ENCODE data around the gene PPP1R3A. TPM values are rescaled to one million over a fixed set of nuclear protein-coding genes. Genes with fewer than 3 reads are reported as not detected.
A peak's percentile ranks its signal among the peaks of the same experiment; 100 is the strongest.

The PPP1R3A gene
- polyA plus RNA-seq, 1 donor from 2014 or later, result 1.6 TPM

DNA sequence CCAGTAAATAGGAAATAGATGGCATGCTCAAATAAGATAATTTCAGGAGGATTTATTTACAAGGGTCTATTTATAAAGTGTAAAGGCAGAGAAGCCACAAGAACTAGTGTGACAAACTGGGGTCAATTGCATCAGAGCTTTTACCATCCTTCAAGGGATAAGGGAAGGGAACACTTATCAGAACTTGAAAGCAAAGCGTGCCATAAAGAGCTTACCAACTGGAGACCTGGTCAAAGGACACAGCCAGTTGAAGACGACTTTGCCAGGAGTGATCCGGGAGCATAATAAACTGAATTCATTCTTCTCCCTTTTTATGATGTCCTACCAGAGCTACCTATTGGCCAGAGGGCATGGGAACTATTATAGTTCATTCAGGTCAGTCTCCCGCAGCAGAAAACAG, 3.2 kb upstream of the PPP1R3A start:
- Histone ChIP-seq H3K27ac (ENCODE audit: low read length) (peak overlapping the region; percentile 94), H3K36me3 (ENCODE audit: insufficient read depth, low read length) (no peaks in the 10 kb centered on the region), H4K20me1 (ENCODE audit: insufficient read depth) (no peaks in the 10 kb centered on the region), H3K4me2 (ENCODE audit: low read length) (no peak overlapping the region), H3K4me3 (ENCODE audit: low read length) (peak overlapping the region; percentile 30), H3K27me3 (ENCODE audit: insufficient read depth, low read depth, low read length) (no peaks in the 10 kb centered on the region), H3K79me2 (replicated peaks; ENCODE audit: insufficient read depth, low read length) (no peaks in the 10 kb centered on the region), H3K9ac (ENCODE audit: low read length) (peak overlapping the region; percentile 62), H3K9me3 (ENCODE audit: low read length) (no peaks in the 10 kb centered on the region), H3F3A (ENCODE audit: insufficient read depth, low read length, poor library complexity, severe bottlenecking) (peaks cover 14% of the 10 kb centered on the region), H2AFZ (ENCODE audit: low read depth, low read length) (no peak overlapping the region), H3K9me2 (ENCODE audit: insufficient read depth, low read length) (no peaks in the 10 kb centered on the region)
- TF ChIP-seq RAD21 (conservative IDR thresholded peaks at IDR 0.05) (no peak), EP300 (conservative IDR thresholded peaks at IDR 0.05; ENCODE audit: poor library complexity, severe bottlenecking) (no peak), TAF1 (IDR thresholded peaks at IDR 0.05; ENCODE audit: low read depth) (no peak), SMC3 (conservative IDR thresholded peaks at IDR 0.05; ENCODE audit: poor library complexity) (no peak), EZH2 (IDR thresholded peaks at IDR 0.05; ENCODE audit: borderline replicate concordance, insufficient read depth, low read length, poor library complexity, severe bottlenecking) (no peak), MXI1 (conservative IDR thresholded peaks at IDR 0.05; ENCODE audit: poor library complexity, severe bottlenecking) (no peak), POLR2AphosphoS5 (IDR thresholded peaks at IDR 0.05) (no peak)
- TF ChIP-seq, protein P1, sequence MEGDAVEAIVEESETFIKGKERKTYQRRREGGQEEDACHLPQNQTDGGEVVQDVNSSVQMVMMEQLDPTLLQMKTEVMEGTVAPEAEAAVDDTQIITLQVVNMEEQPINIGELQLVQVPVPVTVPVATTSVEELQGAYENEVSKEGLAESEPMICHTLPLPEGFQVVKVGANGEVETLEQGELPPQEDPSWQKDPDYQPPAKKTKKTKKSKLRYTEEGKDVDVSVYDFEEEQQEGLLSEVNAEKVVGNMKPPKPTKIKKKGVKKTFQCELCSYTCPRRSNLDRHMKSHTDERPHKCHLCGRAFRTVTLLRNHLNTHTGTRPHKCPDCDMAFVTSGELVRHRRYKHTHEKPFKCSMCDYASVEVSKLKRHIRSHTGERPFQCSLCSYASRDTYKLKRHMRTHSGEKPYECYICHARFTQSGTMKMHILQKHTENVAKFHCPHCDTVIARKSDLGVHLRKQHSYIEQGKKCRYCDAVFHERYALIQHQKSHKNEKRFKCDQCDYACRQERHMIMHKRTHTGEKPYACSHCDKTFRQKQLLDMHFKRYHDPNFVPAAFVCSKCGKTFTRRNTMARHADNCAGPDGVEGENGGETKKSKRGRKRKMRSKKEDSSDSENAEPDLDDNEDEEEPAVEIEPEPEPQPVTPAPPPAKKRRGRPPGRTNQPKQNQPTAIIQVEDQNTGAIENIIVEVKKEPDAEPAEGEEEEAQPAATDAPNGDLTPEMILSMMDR (IDR thresholded peaks at IDR 0.05; ENCODE audit: poor library complexity, severe bottlenecking), result no peak
- TF ChIP-seq, protein P2, sequence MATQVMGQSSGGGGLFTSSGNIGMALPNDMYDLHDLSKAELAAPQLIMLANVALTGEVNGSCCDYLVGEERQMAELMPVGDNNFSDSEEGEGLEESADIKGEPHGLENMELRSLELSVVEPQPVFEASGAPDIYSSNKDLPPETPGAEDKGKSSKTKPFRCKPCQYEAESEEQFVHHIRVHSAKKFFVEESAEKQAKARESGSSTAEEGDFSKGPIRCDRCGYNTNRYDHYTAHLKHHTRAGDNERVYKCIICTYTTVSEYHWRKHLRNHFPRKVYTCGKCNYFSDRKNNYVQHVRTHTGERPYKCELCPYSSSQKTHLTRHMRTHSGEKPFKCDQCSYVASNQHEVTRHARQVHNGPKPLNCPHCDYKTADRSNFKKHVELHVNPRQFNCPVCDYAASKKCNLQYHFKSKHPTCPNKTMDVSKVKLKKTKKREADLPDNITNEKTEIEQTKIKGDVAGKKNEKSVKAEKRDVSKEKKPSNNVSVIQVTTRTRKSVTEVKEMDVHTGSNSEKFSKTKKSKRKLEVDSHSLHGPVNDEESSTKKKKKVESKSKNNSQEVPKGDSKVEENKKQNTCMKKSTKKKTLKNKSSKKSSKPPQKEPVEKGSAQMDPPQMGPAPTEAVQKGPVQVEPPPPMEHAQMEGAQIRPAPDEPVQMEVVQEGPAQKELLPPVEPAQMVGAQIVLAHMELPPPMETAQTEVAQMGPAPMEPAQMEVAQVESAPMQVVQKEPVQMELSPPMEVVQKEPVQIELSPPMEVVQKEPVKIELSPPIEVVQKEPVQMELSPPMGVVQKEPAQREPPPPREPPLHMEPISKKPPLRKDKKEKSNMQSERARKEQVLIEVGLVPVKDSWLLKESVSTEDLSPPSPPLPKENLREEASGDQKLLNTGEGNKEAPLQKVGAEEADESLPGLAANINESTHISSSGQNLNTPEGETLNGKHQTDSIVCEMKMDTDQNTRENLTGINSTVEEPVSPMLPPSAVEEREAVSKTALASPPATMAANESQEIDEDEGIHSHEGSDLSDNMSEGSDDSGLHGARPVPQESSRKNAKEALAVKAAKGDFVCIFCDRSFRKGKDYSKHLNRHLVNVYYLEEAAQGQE (IDR thresholded peaks at IDR 0.05; ENCODE audit: borderline replicate concordance), result no peak

DNA sequence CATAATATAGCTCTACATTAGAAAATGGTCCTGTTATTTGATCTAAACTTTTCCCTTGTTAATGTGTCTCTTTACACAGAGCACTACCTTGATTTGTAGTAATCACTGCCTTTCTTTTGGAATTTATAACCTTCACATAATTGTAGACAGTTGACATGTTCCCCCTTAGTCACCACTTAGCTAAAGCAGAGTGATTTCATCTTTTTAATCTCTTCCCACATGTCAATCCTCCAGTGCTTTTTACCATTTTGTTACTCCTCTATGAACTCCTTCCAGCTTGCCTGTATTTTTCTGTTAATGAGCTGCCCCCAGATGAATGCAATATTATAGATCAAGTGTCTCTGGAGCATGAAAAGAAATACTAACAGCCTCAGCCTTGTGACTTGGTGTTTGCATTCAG, 2.6 kb upstream of the PPP1R3A start:
- Histone ChIP-seq H3K4me3 (ENCODE audit: low read length) (no peak overlapping the region), H3K9me2 (ENCODE audit: insufficient read depth, low read length) (no peaks in the 10 kb centered on the region), H3K36me3 (ENCODE audit: insufficient read depth, low read length) (no peaks in the 10 kb centered on the region), H2AFZ (ENCODE audit: low read depth, low read length) (no peak overlapping the region), H3K9ac (ENCODE audit: low read length) (peak overlapping the region; percentile 62), H3K9me3 (ENCODE audit: low read length) (no peaks in the 10 kb centered on the region), H3K4me2 (ENCODE audit: low read length) (no peak overlapping the region), H3K27me3 (ENCODE audit: insufficient read depth, low read depth, low read length) (no peaks in the 10 kb centered on the region), H3K79me2 (replicated peaks; ENCODE audit: insufficient read depth, low read length) (no peaks in the 10 kb centered on the region), H3F3A (ENCODE audit: insufficient read depth, low read length, poor library complexity, severe bottlenecking) (peaks cover 14% of the 10 kb centered on the region), H3K27ac (ENCODE audit: low read length) (peak overlapping the region; percentile 94), H4K20me1 (ENCODE audit: insufficient read depth) (no peaks in the 10 kb centered on the region)
- TF ChIP-seq RAD21 (conservative IDR thresholded peaks at IDR 0.05) (no peak), EP300 (conservative IDR thresholded peaks at IDR 0.05; ENCODE audit: poor library complexity, severe bottlenecking) (peak; percentile 79), EZH2 (IDR thresholded peaks at IDR 0.05; ENCODE audit: borderline replicate concordance, insufficient read depth, low read length, poor library complexity, severe bottlenecking) (no peak), SMC3 (conservative IDR thresholded peaks at IDR 0.05; ENCODE audit: poor library complexity) (no peak), TAF1 (IDR thresholded peaks at IDR 0.05; ENCODE audit: low read depth) (no peak), MXI1 (conservative IDR thresholded peaks at IDR 0.05; ENCODE audit: poor library complexity, severe bottlenecking) (no peak), POLR2AphosphoS5 (IDR thresholded peaks at IDR 0.05) (peak; percentile 61)
- TF ChIP-seq, protein P2 (IDR thresholded peaks at IDR 0.05; ENCODE audit: borderline replicate concordance), result peak; percentile 24
- TF ChIP-seq, protein P1 (IDR thresholded peaks at IDR 0.05; ENCODE audit: poor library complexity, severe bottlenecking), result no peak
